Measurements from ENCODE around the gene HTRA2. TPM values are rescaled to one million over a fixed set of nuclear protein-coding genes. Genes with fewer than 3 reads are reported as not detected.

Gene HTRA2
- total and polyA plus RNA-seq, 4 donors, result 32.0 to 57.3 (median 51.5) TPM

GRCh38 chr2:74499940-74500577 lies 29.7 kb upstream of the HTRA2 start:
- H3K4me1 ChIP-seq (ENCODE audit: control insufficient read depth, insufficient read depth, low read length), result peaks cover 56% of the 10 kb centered on the region
- H3K4me3 ChIP-seq (ENCODE audit: low read depth, low read length), result no peak overlapping the region
- WGBS (ENCODE audit: insufficient coverage), result 14% methylated on average over 13 of the region's 15 CpGs
- H3K27ac ChIP-seq (ENCODE audit: low read depth, low read length), result no peak overlapping the region
- H3K27me3 ChIP-seq (ENCODE audit: control insufficient read depth, insufficient read depth, low read length), result peaks cover 89% of the 10 kb centered on the region
- DNase-seq (ENCODE audit: low read depth in 4 of 6, low spot score in 6 of 6), result no peak
- no peaks in the 10 kb centered on the region for H3K9me3 ChIP-seq (ENCODE audit: control insufficient read depth, insufficient read depth, low read length)
- peaks cover 4% of the 10 kb centered on the region for H3K36me3 ChIP-seq (ENCODE audit: control insufficient read depth, insufficient read depth, low read length)

DNA sequence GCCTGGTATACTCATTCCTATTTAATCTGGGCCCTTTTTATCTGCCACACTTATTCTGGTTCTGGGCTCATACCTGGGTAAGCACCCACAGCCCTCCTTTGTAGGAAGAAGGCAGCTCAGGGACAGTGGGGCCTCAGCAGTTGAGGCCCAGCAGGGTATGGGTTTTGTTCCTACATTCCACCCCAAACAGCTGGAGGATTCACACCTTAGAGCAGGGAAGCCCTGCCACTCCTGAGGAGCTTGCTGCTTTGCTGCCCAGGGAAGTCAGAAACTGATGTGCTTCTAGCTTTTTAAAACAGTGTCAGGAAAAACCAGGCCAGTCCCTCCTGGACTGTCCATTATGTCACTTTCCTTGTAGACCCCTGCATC lies 29.2 kb upstream of the HTRA2 start:
- H3K36me3 ChIP-seq (ENCODE audit: control insufficient read depth, insufficient read depth, low read length), result peaks cover 9% of the 10 kb centered on the region
- H3K4me1 ChIP-seq (ENCODE audit: control insufficient read depth, insufficient read depth, low read length), result peaks cover 61% of the 10 kb centered on the region
- no peak overlapping the region for H3K27ac ChIP-seq (ENCODE audit: low read depth, low read length)
- no peak for DNase-seq (ENCODE audit: low read depth in 4 of 6, low spot score in 6 of 6)
- no peak overlapping the region for H3K4me3 ChIP-seq (ENCODE audit: low read depth, low read length)
- no peaks in the 10 kb centered on the region for H3K9me3 ChIP-seq (ENCODE audit: control insufficient read depth, insufficient read depth, low read length)
- H3K27me3 ChIP-seq (ENCODE audit: control insufficient read depth, insufficient read depth, low read length), result peaks cover 94% of the 10 kb centered on the region

DNA sequence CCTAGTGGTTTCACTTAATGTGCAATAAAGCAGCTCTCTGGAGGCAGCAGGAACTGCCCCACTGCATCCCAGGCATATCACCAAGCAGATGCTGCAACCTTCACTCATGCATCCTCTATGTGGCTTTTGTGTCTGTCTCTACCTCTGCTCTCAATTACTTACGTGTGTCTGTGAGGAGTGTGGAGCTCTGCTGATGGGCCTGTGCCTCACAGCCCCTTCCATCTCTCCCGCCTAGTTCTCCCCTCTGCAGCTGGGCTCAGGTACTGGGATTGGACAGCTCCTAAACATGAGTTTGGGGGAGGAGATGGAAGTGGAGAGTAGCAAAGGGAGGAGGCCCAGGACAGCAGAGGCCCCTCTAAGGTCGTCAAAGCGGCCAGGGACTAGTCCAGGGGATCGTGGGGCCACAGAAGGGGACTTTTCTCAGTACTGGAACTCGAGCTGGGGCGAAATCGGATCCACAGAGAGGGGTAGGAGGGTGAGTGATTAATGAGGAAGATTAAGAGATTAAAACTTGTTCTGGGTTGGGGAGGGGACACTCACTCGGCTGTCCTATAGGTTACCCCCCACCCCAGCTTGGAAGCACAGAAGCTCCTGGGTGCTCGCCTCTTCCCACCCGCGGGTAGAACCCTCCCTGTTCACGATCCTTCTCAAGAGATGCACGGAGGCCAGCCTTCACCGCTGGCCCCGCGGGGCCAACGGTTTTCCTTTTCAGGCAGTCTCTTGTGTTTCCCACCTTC lies 28.2 kb upstream of the HTRA2 start:
- Histone ChIP-seq H3K4me3 (ENCODE audit: low read depth, low read length) (peak overlapping the region; percentile 45), H3K27ac (ENCODE audit: low read depth, low read length) (no peak overlapping the region), H3K4me1 (ENCODE audit: control insufficient read depth, insufficient read depth, low read length) (peaks cover 70% of the 10 kb centered on the region), H3K27me3 (ENCODE audit: control insufficient read depth, insufficient read depth, low read length) (peaks cover 98% of the 10 kb centered on the region), H3K36me3 (ENCODE audit: control insufficient read depth, insufficient read depth, low read length) (peaks cover 15% of the 10 kb centered on the region), H3K9me3 (ENCODE audit: control insufficient read depth, insufficient read depth, low read length) (no peaks in the 10 kb centered on the region)
- no peak for DNase-seq (ENCODE audit: low read depth in 4 of 6, low spot score in 6 of 6)
- WGBS (ENCODE audit: insufficient coverage), result 29% methylated on average over 14 of the region's 18 CpGs

- DNase-seq (ENCODE audit: low read depth in 4 of 6, low spot score in 6 of 6), result no peak
- peaks cover 94% of the 10 kb centered on the region for H3K27me3 ChIP-seq (ENCODE audit: control insufficient read depth, insufficient read depth, low read length)
- H3K9me3 ChIP-seq (ENCODE audit: control insufficient read depth, insufficient read depth, low read length), result no peaks in the 10 kb centered on the region
- H3K36me3 ChIP-seq (ENCODE audit: control insufficient read depth, insufficient read depth, low read length), result peaks cover 15% of the 10 kb centered on the region
- WGBS (ENCODE audit: insufficient coverage), result 9% methylated on average over 16 of the region's 32 CpGs
- peaks cover 76% of the 10 kb centered on the region for H3K4me1 ChIP-seq (ENCODE audit: control insufficient read depth, insufficient read depth, low read length)
- H3K27ac ChIP-seq (ENCODE audit: low read depth, low read length), result no peak overlapping the region
- peak overlapping the region; percentile 45 for H3K4me3 ChIP-seq (ENCODE audit: low read depth, low read length)
Observed at GRCh38 chr2:74502147-74502719, 27.5 kb upstream of the HTRA2 start.

- peaks cover 73% of the 10 kb centered on the region for H3K4me1 ChIP-seq (ENCODE audit: control insufficient read depth, insufficient read depth, low read length)
- H3K9me3 ChIP-seq (ENCODE audit: control insufficient read depth, insufficient read depth, low read length), result no peaks in the 10 kb centered on the region
- DNase-seq (ENCODE audit: low read depth in 4 of 6, low spot score in 6 of 6), result no peak
- H3K27me3 ChIP-seq (ENCODE audit: control insufficient read depth, insufficient read depth, low read length), result peaks cover 87% of the 10 kb centered on the region
- 2% methylated on average over 67 of the region's 67 CpGs for WGBS (ENCODE audit: insufficient coverage)
- H3K36me3 ChIP-seq (ENCODE audit: control insufficient read depth, insufficient read depth, low read length), result peaks cover 15% of the 10 kb centered on the region
- peak overlapping the region; percentile 45 for H3K4me3 ChIP-seq (ENCODE audit: low read depth, low read length)
- H3K27ac ChIP-seq (ENCODE audit: low read depth, low read length), result no peak overlapping the region
Observed at GRCh38 chr2:74502720-74503505, 26.8 kb upstream of the HTRA2 start.

DNA sequence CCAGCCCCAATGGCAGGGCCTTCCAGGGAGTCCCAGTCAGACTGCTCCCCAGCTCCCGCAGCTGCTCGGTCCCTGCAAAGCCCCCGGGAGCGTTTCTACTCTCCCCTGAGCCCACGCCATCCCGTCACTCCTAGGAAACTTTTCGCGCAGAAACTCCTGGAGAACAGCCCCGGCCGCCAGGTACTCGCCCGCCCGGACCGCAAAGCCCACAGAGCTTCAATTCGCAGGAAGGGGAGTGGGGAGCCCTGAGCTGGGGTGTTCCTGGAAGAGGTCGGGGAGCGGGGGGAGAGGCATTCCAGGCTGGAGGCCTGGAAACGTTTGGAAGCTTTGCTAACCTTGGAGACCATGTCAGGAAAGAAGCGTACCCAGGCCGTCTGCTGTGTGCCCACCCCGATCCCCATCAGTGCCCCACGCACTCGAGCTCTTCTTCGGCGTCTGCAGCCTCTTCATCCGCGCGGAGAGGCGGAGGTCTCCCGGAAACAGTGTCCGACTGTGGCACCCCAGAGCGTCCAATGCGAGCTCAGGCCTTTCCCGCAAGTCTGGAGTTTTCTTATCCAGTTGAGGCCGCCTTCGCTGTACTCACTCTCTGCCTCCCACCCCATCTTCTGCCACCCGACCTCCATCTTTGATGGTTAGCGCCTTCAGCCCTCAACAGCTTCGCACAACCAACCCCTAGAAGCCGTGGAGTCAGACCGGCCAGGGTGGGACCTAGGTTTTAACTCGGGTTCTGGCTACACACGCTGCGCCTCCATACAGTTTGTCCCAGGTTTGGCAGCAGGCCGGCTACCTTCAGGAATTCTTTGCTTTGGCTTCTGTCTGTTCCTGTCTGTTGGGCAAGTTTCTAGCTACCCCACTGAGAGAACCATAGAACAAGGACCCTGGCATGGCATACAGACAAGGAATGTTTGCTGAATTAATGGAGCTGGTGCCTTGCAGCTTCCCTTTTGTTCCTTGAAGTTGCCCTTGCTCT lies 25.9 kb upstream of the HTRA2 start:
- Histone ChIP-seq H3K4me3 (ENCODE audit: low read depth, low read length) (peak overlapping the region; percentile 45), H3K4me1 (ENCODE audit: control insufficient read depth, insufficient read depth, low read length) (peaks cover 70% of the 10 kb centered on the region), H3K9me3 (ENCODE audit: control insufficient read depth, insufficient read depth, low read length) (no peaks in the 10 kb centered on the region), H3K36me3 (ENCODE audit: control insufficient read depth, insufficient read depth, low read length) (peaks cover 15% of the 10 kb centered on the region), H3K27me3 (ENCODE audit: control insufficient read depth, insufficient read depth, low read length) (peaks cover 83% of the 10 kb centered on the region), H3K27ac (ENCODE audit: low read depth, low read length) (no peak overlapping the region)
- no peak for DNase-seq (ENCODE audit: low read depth in 4 of 6, low spot score in 6 of 6)
- WGBS (ENCODE audit: insufficient coverage), result 21% methylated on average over 44 of the region's 45 CpGs

DNA sequence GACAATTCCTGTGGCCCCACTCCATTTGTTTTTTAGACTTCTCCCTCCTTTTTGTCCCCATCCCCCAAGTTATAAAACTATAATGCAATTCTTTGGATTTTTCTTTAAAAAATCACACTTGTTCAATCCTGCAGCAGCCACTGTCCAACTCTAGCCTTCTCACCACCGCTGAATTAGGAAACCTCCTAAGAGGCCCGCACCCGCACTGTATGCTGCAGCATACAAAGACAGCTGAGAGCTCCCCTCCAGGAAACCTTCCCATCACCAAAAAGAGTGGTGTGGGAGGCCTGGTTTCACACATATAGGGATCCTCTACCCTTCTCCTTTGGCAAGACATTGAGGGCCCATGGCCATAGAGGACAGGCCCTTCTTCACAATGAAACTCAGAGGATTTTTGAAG lies 25.1 kb upstream of the HTRA2 start:
- H3K36me3 ChIP-seq (ENCODE audit: control insufficient read depth, insufficient read depth, low read length), result peaks cover 15% of the 10 kb centered on the region
- H3K27me3 ChIP-seq (ENCODE audit: control insufficient read depth, insufficient read depth, low read length), result peaks cover 80% of the 10 kb centered on the region
- H3K4me3 ChIP-seq (ENCODE audit: low read depth, low read length), result no peak overlapping the region
- 83% methylated on average over 1 of the region's 3 CpGs for WGBS (ENCODE audit: insufficient coverage)
- no peaks in the 10 kb centered on the region for H3K9me3 ChIP-seq (ENCODE audit: control insufficient read depth, insufficient read depth, low read length)
- DNase-seq (ENCODE audit: low read depth in 4 of 6, low spot score in 6 of 6), result no peak
- H3K27ac ChIP-seq (ENCODE audit: low read depth, low read length), result no peak overlapping the region
- peaks cover 62% of the 10 kb centered on the region for H3K4me1 ChIP-seq (ENCODE audit: control insufficient read depth, insufficient read depth, low read length)

DNA sequence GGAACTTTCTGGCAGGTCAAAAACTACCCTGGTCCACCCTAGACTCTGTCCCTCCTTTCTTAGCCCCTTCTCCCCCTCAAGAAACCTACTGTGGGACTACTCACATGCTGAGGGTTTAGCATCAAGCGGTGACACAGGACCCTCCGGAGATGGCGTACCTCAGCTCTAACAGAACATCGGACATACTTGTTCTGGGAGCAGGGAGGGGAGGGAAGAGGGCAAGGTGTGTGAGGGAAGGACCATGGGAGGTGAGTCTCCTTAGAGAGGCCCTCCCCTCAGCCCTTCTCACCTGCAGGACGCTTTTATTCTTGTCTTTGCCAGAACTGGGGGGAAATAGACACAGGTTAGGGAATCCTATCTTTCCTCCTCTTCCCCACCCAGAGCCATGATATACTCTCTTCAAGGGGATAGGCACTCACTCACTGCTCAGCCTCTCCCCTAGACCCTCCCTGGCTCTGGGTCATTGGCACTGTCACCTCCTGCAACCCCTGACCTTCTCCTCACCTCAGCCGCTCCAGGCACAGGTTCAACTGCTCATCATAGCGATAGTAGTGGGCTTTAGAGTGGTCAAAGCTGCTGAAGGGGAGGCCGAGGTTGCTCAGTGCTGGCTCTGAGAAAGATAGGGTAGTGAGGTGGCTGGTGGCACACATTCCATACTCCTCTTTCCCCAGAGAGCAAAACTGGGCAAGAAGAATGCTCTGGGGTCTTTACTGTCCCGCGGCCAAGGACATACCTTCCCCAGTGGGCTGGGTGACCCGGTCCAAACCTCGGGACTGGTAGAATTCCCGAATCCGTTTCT lies 24.1 kb upstream of the HTRA2 start:
- WGBS (ENCODE audit: insufficient coverage), result no CpG with 5 or more reads among the region's 14 CpGs
- Histone ChIP-seq H3K4me3 (ENCODE audit: low read depth, low read length) (no peak overlapping the region), H3K4me1 (ENCODE audit: control insufficient read depth, insufficient read depth, low read length) (peaks cover 55% of the 10 kb centered on the region), H3K27ac (ENCODE audit: low read depth, low read length) (no peak overlapping the region), H3K36me3 (ENCODE audit: control insufficient read depth, insufficient read depth, low read length) (peaks cover 15% of the 10 kb centered on the region), H3K27me3 (ENCODE audit: control insufficient read depth, insufficient read depth, low read length) (peaks cover 80% of the 10 kb centered on the region), H3K9me3 (ENCODE audit: control insufficient read depth, insufficient read depth, low read length) (no peaks in the 10 kb centered on the region)
- DNase-seq (ENCODE audit: low read depth in 4 of 6, low spot score in 6 of 6), result no peak

Data from spinal cord (tissue), 10 donors.